Stimulated activated CD8-positive, alpha-beta memory T cell treated with anti-CD3 and anti-CD28 coated beads, Interleukin-7, amount 100 ng/mL, for 48 hours (primary cell): ENCODE measurements around the gene CKB.
A peak's percentile ranks its signal among the peaks of the same experiment; 100 is the strongest.

Experiments used
- DNase-seq, 2 donors: peaks; one replicate each; pipeline ENCODE4 v3.0.0-alpha.2; 2020; ENCODE audit warnings: low read depth in 1 of 2; ENCODE audit errors: extremely low read depth in 1 of 2

CKB gene

DNA sequence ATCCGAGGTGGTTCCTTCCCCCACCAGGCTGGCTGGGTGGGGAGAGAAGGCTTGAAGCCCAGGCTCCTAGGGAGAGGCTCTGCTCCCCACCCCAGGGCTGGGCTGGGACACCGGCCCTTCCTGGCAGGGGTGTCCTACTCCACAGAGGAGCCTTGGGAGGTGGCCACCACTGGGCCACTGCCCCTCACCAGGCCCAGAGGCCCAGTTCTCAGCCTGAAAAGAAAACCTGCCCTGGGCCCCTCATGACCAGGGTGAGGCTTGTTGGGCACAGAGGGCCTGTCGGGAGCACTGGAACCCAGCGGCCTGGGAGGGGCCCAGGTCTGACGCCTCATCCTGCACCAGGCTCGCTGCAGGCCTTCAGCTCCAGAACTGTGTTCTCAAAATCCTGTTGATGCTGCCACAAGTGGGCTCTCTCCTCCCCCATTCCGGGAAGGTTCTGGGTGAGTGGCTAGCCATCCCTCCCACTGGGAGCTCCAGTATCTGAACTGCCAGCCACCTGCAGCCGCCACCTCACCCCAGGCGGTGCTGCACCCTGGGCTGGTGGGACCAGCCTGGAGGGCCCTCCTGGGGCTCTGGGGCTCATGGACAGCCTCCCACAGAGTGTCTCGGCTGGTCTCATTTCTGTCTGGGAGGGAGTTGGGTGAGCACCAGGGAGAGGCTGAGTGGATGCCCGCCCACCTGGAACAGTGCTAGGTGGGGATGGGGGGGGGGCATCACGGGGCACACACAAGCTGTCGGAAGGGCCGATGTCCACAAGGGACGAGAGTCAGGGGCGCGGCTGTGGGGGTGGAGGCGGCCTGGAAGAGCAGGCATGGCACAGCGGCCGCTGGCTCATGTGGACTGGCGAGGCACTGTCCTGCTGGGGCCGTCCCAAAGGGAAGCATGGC is 28.1 kb upstream of the CKB start:
- no peak for DNase-seq

DNA sequence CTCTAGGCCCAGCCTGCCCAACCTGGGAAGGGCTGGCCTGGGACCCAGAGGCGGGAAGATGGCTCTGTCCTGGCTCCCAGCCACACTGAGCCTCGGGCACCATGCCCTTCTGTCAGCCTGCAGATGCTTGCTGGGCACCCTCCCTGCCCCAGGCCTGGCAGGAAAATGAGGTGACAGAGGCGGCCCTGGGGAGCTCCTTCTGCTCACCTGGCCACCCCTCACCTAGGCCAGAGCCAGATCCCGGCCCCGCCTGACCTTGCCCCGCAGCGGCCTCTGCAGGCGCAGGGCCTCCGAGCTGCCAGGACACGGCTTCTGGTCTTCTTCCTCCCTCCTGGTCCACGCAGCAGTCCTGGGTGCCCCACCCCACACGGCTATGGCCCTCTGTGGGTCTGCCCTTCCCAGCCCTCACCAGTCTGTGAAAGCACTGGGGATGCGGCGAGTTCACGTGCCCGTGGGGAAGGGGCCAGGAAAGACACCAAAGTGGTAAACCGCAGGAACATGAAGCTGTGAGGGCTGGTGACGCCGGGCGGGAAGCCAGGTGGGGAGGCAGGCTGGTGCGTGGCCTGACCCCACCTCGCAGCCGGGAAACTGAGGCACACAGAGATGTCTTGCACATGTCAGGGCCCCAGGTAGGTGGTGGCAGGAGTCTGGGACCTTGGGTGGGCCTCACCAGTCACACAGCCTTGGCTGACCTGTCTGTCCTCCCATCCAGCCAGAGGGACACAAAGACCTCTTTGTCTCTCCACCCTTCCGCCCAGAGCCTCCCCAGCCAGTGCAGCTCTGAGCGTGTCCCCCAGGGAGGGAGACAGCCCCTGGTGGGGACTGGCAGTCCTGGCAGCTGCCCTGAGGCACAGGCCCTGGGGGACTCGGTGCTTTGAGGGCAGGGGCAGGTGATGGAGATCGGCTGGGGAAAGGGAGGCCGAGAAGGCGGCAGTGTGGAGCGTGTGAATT is 27.0 kb upstream of the CKB start:
- DNase-seq = no peak

DNA sequence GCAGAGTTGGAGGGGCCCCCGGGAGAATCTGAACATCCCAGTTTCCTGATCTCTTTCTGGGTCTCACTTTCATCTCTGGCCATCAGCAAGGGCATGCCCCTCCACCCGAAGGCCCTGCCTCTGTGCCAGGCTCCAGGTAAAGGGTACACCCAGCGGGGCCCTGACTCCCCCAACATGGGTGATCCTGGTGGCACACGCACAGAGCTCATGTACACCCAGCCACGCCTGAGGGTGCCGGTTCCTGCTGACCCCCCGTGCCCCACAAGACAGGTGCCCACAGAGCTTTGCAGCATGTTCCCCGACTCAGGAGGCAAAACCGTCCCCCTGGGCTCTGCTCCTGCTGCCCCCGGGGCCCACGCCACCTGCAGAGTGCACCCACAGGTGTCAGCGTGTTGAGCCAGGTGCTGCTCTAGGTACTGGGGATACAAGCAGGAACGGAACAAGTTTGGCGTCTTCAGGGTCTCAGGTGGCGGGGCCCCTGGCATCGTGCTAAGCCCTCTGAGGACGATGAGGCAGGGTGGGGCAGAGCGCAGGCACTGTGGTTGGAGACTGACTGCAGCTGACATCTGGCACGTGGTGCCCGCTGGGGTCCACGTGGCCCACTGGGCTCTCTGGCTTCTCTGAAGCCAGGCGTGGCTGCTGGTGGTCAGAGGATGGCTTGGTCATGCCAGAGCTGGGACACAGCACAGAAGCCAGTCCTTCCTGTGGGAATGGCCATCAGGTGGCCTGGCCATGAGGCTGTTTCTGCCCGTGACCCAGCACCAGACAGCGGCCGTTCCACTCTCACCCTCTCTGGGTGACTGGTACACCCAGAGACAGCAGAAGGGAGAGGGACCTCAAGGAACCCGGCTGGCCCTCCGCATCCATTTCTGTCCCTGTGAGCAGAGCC is 26.1 kb upstream of the CKB start:
- no peak for DNase-seq

DNA sequence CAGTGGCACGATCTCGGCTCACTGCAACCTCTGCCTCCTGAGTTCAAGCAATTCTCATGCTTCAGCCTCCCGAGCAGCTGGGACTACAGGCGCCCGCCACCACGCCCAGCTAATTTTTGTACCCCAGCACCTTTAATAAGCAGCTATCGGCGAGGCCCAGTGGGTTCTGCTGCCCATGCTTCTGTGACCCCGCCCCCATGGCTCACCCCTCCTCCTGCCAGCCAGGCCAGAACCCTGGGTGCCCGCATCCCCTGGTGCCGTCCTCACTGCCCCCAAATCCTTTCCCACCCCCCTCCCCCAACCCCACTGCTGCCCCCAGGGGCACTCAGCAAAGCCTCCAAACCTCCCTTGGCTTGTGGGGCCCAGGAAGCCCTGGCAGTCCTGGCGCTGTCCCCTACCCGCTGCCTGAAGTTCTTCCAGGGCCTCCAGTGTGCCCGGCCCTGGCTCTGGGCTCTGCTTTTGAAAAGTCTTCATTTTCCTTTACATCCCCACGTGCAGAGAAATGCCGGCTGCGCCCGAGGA is 25.4 kb upstream of the CKB start:
- no peak for DNase-seq

DNA sequence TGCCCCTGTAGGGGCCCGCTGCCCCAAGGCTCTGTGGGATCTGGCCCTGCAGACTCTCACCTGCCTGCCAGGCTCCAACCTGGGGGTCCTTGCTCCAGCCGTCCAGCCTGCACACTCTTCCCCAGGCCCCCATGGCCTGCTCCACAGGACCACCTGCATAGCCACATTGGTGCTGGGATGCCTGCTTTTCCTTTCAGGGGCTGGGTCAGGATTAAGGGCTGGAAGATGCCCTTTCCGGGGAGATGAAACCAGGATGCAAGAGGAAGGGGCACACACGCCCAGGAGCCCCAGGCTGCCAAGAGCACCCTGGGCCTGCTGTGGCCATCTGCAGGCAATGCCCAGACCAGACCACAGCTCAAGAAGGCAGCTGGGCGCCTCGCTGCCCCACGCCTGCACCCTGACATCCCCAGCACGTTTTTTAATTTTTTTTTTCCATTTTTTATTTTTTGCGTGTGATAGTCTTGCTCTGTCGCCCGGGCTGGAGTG is 24.9 kb upstream of the CKB start:
- no peak for DNase-seq

DNA sequence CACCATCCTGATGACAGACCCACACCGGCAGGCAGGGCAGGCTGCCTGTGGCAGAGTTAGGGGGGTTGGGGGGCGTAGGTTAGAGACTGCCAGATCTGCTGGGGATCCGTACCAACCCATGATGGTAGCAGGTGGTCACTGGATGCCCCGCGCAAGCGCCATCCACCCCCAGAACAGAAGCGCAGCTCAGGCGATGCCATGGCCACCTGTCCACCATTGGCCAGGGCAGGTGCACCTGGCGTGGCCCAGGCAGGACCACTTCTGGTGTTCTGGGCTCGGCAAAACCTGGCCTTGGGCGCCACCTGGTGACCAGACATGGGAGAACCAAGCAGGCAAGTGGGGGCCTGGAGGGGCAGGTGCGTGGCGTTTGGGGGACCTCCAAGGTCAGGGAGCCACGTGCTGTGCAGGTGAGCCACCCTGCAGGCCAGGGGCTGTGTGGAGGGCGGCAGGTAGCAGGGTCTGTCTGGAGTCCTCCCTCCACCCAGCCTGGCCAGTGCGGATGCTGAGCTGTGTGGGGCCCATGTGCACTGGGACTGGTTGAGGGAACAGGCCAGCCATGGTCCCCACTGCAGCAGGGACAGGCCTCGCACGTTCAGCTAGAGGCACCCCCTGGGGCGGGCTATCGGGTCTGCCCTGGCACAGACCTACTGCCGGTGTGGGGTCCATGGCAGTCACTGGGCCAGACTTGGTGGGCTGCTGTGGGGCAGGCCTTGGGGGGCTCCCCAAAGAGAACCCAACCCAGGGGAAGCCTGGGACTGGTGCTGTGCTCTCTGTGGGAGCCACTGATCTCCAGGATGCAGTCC is 24.2 kb upstream of the CKB start:
- peak; percentile 44 to 58 for DNase-seq

DNA sequence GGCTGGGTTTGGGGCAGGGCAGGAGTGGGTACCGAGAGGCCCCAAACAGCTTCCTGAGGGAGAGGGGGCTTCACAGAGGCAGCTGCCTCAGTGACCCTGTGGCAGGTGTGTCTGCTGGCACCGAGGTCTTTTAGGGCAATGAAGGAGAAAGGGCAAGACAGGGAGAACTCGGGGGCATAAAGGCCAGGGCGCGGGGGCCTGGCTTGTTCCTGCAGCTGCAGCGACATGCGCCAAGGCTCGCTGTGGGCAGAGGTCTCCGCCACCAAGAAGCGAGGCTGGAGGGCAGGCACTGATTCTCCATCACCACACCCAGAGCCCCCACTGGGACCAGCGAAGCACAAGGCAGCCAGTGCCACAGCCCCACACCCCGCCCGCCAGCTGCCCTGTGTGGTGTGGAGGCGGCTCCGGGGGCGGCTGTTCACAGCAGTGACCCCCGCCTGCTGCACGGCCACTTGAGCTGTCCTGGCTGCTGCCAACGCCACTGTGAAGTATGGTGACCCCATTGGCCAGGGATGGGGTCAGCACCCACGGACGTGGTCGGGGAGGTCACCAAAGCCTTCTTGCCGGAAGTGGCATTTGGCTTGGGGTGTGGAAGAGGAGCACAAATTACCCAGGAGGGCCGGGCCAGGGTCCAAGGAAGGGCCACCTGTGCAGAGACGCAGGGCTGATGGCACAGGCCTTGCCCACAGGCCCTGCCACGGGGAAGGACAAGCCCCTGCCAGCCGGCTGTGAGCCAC is 23.5 kb upstream of the CKB start:
- DNase-seq = no peak

DNA sequence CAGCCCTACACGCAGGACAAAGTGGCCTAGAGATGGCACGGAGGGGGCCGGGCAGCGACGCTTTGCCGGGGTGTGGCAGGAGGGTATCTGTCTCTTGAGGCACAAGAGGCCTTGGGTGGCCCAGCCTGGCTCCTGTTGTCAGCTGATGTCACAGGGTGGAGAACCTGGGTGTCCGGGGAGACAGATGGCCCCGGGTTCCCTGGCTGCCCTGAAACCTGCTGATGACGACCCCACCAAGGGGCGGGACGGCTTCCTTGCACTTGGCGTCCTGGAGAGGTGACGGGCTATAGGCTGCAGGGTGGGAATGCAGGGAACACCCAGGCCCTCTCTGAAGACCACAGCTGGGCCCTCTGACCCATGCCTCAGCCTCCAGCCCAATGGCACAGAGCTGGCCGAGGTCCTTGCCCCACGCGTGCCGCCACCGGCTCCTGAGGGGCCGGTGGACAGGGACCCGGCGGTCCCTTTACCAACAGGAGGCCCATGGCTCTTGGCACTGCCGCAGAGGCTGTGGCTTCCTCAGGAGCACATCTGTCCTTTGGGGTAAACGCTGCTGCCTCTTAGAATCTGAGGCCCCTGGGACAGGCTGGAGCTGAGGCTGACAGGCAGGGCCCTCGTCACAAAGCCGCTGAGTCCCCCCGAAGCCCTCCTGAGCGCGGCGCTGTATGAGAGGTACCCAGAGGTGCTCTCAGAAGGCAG is 22.7 kb upstream of the CKB start:
- DNase-seq = no peak

DNA sequence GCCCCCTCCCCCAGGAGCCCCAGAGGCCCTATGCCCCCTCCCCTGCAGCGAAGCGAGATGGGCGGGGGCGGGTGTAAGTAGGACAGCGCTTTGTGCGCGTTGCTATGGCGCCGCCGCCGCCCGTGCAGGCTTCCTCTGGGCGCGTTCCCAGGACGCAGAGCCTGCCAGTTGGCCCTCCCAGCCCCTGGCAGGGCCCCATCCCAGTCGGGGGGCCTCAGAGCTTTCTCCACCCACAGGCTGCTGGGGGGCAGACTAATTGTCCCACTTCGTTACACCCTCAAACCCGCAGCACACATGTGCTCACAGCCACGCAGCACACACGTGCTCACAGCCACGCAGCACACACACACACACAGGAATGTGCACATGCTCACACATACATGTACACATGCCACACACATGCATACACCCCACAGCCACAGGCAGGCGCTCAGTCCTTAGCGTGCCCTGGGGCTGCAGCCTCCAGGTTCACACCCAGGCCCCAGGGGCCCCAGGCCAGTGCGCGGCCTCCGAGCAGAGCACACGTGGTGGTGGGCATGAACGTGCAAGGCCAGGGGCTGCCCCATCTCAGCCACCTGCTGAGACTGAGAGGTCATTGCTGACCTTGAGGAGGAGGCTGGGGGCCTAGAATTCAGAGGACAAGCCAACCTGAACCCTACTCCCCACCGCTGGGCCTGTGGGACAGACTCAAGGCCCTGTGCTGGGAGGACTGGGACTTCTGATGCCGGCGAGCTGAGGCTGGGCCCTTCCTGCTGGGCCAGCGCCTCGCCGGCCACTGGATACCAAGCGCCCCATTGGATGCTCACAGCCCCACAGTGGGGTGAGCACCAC is 22.0 kb upstream of the CKB start:
- no peak for DNase-seq

DNA sequence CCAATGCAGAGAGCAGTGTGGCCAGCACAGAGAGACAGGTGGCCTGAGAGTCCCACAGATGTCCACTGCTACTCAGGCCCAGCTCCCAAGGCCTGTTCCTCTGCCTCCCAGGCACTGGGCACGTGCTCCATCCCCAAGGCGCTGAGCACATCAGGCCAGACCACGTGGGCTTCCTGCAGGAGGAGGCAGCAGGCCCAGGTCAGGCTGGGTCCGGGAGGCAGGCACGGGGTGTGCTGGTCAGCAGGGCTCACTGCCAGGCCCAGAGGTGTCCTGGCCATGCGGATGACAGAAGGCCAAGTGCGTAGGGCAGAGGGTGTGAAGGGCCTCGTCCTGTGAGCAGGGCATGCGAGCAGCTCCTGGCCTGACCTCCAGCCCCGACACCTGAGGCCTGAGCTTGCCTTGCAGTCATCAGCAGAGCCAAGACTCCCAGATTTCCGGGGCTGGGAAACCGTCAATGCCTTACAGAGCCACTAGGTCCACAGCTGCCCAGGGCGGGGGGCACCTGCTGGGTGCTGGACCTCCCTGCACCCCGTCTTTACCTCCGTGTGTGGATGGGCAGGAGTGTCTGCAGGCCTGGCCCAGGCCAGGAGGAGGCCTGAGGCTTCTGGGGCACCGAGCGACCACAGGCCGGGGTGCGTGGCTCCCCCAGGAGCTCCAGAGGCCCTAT is 21.2 kb upstream of the CKB start:
- no peak for DNase-seq

DNA sequence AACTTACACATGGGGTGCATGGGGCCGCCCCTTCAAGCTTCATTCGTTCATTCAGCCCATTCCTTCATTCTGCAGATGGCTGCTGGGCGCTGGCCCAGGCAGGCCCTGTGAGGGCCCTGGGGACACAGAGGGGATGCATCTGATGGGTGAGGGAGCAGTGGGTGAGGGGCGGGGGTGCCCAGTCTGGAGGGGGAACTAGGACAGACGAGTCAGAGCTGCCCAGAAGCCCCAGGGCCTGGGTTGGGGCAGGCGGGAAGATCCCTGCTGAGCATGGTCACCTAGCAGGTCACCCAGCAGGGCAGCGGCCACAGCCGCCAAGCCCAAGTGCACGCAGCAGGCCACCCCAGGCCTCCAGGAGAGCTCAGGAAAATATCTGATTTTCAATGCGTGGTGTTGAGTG is 20.5 kb upstream of the CKB start:
- no peak for DNase-seq

DNA sequence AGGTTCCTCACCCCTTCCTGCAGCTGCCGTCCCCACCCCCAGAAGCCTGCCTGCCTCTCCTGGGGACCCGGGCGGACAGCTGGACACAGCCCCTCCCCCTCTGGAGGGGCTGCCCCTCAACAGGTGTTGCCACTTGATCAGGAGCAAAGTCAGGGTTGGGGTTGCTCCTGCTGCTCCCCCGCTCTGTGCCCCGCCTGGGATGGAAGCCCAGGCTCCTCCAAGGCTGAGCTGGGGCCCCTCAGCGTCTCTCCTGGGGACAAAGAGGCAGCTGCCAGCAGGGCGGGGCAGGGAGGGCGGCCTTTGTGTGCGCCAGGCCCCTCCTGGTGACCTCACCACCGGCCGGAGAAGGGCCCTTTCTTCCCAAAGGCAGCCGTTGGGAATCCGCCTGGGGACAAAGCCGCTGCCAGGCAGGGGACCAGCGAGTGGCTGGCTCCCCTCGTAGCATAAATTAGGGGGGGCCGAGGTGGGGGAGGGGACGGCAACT is 20.0 kb upstream of the CKB start:
- no peak for DNase-seq

DNA sequence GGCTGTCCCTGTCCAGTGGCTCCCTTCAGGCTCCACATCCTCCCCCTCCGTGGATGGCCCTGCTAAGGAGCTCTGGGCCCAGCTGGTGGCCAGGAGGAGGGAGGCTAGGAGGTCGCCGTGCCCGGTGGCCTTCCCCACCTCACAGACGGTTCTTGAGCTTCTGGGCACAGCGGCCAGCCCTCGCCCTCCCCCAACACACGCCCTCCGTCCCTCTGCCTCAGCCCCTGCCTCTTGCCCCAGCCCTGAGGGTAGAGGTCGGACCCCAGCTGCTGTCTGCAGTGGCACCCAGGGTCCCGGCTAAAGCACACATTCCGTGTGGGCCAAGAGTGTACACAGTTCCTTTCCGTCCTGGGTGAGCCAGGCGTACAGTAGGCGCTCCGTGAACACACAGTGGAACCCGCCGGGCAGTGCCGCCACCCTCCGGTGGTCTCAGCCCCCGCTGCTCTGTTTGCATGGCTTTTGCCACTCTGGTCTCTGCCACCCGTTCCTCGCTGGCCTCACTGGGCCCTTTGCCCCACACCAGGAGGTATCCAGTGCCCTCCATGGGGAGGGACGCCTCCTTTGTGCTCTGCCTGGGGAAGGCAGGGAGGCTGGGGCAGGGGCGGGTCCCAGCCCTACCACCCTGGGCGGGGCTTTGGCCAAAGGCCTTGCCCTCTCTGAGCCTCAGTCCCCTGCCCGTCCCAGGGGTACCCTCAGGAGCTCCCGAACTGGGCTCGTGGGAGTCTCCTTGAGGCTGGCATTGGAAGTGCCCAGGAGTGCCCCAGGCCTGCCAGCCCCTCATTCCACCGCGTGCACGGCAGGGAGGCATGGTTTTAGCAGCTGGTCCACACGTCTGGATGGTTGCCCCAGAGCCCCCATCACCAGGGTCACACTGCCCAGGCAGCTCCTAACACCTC is 19.3 kb upstream of the CKB start:
- no peak for DNase-seq

DNA sequence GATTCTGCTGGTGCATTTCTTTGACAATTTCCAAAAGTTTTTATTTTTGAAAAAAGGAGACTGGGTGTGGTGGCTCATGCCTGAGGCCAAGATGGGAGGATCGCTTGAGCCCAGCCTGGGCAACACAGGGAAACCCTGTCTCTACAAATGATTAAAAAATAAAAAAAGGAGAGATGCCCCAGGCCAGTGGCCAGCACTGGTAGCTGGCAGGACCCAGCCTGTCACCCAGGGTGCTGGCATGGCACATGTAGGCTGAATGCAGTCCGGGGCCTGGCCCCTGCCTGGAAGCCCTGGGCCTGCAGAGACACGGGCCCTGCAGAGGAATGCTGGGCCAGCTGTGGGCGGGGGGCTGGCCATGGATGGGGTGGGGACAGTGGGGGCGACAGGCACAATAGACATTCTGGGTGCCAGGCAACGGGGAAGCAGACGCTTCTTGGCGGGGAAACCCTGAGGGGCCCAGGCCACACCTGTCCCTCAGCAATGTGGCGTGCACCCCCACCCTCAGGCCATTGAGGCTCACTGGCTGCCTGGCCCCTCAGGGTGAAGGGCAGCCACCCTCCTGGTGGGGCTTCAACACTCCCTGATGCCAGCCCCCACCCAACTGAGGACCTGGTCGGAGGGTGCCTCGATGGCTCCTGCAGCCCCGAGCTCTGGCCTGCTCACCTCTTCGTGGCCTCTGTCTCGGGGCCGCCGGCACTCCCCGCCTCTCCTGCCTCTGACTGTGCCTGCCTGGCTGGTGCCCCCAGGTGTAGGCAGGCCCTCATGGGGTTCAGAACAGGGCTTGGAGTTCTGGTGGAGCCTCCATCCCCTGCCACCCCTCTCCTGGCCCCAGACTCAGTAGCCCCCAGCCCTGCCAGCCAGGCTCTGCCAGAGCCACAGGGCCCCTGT is 18.4 kb upstream of the CKB start:
- DNase-seq = no peak
